Fibroblast of peridontal ligament (primary cell): ENCODE measurements around the gene KRT85.

Experiments used
- DNase-seq: peaks from one replicate; pipeline ENCODE4 v3.0.0-alpha.2; 2010; ENCODE audit errors: extremely low read depth

Gene KRT85

DNA sequence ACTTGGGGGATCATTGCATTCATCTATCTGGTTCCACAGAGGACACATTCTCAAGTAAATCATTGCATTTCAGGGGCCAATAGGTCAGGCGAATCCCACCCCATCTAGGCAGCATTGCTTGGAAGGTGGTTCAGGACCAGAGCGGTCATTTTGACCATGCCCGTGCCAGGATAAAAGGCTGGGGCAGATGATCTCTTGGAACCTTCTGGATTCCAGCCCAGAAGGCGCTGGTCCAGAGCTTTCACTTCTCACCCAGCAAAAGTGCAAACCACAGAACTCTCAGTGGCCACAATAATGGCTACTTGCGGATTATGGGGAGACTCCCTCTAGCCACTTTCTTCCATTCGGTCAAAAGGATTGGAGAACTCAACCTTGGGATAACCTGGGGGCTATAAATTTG is 595 bp upstream of the KRT85 start:
- no peak for DNase-seq

DNA sequence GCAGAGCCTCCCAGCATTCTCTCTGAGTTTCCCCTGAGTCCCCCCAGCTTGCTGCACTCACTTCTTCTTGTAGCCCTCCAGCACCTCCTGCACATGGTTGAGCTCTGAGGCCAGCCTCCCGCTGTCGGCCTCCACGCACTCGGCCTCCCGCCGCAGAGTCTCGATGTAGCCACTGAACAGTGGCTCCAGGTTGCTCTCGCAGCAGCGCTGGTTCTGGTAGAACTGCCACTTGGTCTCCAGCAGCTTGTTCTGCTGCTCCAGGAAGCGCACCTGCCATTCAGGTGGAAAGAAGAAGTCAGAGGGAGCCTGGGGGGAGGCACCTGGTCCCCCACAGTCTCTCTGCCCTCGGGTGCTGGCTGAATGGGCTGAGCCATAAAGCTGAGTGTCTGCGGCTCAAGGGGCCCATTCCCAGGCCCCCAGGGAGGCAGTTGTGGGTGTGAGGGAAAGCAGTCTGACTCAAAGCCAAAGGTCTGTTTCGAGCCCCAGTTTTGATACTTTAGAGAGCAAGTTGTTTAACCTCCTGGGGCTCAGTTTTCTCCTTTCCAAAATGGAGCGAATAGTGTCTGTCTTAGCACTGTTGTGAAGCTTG is 2.3 kb downstream of the KRT85 start:
- no peak for DNase-seq

DNA sequence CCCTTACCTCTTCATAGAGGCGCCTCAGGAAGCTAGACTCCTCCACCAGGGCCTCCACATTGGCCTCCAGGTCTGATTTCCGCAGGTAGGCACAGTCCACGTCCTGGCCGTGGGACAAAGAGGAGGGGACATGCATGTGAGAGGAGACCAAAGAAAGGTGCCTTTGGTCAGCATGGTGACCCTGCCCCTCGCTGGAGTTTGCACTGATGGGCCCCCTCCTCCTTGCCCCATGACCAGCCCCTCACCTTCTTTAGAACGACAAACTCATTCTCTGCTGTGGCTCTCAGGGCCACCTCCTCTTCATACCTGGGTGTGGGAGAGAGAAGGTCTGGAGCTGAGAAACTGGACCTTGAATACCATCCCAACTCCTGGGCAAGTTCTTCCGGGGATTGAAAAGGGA is 3.2 kb downstream of the KRT85 start:
- no peak for DNase-seq

- no peak for DNase-seq
Observed at GRCh38 chr12:52363111-52363679, 4.1 kb downstream of the KRT85 start.

DNA sequence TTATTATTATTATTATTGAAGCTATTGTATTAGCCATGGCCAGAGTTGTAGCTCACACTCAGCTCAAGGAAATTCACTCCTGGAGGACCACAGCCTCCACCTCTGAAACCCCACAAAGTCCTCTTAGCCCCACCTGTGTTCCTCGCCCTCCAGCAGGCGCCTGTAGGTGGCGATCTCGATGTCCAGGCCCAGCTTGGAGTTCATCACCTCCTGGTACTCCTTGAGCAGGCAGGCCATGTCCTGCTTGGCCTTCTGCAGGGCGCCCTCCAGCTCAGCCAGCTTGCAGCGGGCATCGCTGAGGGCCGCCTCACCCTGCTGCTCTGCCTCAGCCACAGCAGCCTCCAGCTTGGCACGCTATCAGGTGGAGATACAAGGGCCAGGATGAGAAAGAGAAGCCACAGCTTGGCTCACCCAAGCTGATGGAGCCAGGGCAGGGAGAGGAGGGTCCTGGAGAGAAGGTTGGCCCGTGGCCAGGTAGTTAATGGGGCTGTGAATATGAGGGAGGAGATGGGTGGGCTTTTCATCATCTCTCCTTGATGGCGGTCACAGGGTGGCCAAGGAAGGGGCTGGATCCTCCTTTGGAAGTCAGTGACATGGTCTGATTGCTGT is 5.1 kb downstream of the KRT85 start:
- no peak for DNase-seq

DNA sequence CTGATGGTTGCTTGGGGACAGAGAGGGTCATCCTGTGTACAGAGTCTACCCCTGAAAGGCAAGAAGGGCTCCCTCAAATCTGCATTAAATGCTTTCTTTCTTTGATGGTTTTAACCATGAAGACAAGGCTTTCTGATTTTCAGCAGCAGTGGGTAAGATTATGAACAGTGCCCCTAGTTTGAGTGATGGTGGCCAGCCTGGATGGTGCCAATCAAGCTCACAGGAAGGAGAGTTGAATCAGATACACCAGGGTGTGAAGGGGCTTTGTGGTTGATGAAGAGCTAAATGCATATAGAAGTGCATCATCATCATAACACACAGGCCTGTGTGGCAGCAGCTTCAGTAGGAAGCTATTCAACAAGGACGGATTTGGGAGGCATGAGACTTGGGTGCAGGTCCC is 5.7 kb downstream of the KRT85 start:
- DNase-seq: no peak

DNA sequence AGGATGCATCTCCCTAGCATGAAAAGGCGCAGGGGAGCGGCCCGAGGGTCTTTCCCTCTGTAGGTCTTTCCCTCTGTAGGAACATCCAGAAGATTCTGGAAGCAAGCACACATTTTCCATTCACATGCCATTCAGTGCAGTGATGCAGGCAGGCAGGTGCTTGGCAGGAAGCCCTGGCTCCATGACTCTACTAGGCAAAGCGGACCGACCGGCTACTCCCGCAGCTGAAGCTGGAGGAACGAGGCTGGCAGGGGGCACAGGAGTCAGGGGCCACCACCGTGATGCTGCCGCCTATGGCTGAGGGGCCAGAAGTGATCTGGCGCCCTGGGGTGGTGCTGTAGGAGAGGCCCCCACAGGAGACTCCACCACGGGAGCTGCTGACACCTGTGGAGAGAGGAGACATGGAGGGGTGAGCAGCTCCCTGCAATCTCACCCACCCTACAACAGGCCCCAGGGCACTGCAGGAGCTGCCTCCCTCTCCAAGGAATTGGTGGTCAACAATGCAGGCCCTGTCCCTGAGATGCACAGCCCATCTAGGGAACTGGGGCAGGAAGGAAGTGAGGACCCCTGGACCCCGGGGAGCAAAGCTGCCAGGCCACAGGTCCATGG is 6.5 kb downstream of the KRT85 start:
- no peak for DNase-seq

DNA sequence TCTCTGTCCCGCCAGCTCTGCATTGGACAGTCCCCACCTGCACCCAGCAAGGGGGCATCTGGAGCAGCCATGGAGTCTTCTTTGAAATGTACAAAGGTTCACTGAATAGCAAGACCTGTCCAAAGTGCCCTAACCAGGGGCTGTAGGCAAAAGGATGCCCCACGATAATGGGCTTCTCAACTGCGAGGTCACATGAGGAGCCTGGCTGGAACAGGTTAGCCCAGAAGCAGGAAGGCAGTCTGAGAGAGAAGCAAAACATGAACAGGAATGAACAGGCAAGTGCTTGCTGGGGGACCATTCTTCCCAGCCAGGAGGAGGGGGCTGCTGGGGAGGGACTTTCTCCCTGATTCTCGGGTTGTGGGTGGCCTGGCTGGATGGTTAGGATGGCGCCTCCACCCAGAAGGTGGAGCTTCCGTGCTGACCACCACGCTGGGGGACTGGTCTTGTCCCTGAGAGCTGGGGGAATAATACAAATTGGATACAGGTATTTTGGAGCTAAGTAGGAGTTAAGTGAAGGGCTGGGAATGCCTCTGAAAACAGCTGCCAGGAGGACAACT is 7.1 kb downstream of the KRT85 start:
- DNase-seq: no peak

GRCh38 chr12:52359621-52360061 is 7.6 kb downstream of the KRT85 start:
- no peak for DNase-seq

GRCh38 chr12:52358575-52359350 is 8.5 kb downstream of the KRT85 start:
- no peak for DNase-seq

DNA sequence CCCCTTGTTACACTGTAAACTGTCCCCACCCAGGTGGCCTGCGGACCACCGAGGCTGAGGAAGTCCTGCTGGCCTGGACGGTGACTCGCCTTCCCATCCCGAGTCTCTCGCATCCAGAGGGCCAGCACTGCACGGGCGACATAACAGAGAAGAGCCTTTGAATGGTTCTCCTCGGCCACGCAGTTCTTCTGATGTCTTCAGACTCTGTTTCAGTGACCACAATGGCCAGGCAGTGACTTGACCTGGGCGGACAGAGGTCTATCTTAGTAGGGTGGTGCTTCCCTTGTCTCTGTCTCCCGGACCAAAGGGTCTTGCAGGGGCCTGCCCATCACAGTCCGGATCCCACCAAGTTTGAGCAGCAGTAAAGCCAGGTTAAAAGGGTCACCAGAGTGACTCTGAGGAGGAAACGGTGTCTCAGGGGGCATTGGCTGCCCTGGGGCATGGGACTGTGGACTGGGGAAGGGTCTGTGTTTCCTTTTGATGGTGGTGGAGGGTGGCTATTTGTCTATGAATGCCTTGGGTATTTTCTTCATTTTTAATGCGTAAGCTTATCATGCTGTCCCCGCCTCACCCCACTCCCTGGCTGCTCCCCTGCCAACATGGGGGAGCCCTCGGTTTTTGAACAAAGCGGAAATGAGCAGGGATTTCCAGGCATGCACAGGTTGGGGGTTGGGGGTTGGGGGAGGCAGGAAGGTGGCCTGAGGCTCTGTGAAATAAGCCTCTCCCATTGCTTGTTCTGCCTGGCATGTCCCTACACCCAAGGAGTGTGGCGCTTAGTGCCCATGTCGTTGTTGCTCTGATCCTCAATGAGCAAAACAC is 10.3 kb downstream of the KRT85 start:
- DNase-seq: no peak

DNA sequence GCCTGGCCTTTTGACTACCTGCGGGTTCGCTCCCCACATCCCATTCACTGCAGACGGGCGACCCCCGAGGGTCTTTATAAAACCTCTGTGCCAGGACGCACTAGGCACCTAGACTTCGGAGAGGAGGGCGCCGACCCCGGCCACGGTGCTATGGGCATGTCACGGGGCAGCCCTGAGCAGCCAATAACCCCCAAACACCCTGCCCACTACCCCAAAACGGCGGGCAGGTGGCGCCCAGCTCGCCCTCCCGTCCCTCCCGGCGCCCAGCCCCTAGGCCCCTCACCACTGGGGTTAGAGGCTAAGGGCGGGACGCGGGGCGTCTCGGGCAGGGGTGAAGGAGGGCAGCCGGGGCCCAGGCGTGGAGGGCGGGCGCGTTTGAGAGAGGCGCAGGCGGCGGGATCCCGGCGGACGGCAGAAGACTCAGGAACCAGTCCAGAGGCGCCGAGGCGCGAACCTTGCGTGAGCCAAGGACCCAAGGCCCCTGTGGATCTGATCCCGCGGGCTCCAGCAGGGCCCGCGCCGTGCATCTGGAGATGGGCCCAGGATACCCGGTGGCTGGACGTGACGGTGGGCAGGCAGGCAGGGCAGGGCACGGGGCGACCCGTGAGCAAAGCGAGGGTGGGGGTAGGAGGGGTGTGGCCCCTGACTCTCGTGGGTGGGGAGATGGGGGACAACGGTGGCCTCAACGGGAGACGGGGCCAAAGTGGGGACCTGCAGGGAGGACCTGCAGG is 11.1 kb downstream of the KRT85 start:
- no peak for DNase-seq

GRCh38 chr12:52355176-52355575 is 12.1 kb downstream of the KRT85 start:
- no peak for DNase-seq

DNA sequence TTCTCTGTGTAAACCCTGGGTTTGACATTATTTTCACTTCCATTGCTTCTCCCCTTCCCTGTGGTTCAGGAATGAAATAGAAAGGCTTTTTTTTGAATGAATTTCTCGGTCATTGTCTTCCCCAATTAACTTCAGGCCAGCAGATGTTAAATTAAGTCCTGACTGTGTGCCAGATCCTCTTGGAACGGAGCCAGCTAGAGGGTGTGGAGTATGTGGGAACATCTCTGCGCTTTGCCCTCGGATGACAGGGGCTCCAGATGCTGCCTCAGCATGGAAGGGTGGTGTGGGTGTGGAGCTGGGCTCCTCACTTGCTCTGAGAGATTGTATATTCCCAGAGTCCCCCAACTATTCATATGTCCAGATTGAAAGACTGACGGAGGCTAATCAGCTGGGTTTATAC is 13.1 kb downstream of the KRT85 start:
- DNase-seq: no peak

DNA sequence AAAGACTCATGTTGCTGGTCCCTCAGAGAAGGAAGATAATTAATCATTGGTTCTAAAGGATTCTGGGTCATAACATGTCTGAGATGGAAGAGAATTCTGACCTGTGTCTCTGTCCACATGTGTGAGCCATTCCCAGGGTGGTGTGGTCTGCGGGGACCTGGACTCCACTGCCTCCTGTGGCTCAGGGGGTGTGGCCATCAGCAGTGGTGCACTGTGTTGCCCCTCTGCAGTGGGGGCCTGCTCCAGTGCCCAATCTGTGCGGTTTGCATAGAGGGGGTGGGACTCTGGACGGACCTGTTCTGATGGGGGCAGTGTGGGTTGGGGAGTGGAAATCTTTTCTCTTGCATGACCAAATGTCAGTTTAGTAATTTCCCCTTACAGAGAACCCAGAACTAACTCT is 13.5 kb downstream of the KRT85 start:
- DNase-seq: no peak

DNA sequence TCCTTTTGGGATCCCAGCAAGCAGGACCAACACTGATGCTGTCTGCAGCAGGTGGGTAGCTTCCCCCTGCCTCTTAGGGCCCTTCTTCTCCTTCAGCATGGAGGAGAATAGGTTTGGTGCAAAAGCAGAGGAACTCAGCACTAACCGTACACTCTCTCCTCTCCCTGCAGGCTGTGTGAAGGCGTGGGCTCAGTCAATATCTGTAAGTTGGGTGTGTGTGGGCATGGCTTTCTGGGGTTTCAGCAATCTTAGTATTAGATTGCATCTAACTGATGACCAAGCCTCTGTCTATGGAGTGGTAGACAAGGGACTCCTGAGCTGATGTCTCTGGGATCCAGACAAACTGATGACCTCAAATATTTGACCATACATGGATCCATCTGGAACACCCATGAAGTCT is 14.3 kb downstream of the KRT85 start:
- DNase-seq: no peak

- no peak for DNase-seq
Observed at GRCh38 chr12:52351196-52352059, 15.9 kb downstream of the KRT85 start.

DNA sequence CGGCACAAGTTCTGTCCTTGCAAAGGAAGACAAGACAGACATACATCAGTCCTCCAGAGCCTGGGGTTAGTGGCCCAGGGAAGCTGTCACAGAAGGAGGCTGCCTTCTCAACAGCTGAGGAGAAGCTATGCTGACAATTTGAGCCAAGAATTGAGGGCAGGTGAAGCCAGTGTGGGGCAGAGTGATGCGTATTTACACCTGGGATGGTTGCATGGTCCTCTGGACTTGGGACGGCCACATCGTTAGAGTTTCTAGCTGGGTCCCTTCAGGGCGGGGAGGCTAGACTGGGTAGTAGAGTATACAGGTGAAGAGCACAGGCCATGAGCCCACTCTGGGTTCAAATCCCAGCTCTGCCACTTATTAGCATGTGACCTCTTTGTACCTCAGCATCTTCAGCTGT is 16.5 kb downstream of the KRT85 start:
- no peak for DNase-seq

GRCh38 chr12:52350021-52350620 is 17.2 kb downstream of the KRT85 start:
- no peak for DNase-seq
